Spleen (tissue), 11 donors: ENCODE data around the gene KCNJ4. TPM values are rescaled to one million over a fixed set of nuclear protein-coding genes. Genes with fewer than 3 reads are reported as not detected.
A peak's percentile ranks its signal among the peaks of the same experiment; 100 is the strongest.

Source experiments
- DNase-seq: peaks from one replicate; pipeline ENCODE4 v3.0.0-alpha.2; 2020
- H3K27ac ChIP-seq, 8 donors: fragments of 200-600 bp; sonication (generic) in 7 of 8; 1 replicate in 4 of 8; 2 replicates in 4 of 8; pipeline versions ENCODE4 v1.5.0 to v1.8.0; 2016 to 2021; ENCODE audit warnings: inconsistent platforms in 4 of 8, mild to moderate bottlenecking in 4 of 8, moderate library complexity in 1 of 8
- H3K27me3 ChIP-seq, 7 donors: fragments of 200-600 bp; sonication (generic) in 6 of 7; replicated peaks in 1 of 7; 1 replicate in 4 of 7; 2 replicates in 3 of 7; pipeline versions ENCODE4 v1.5.0 to v1.8.0; 2016 to 2021; ENCODE audit warnings: inconsistent platforms in 3 of 7, mild to moderate bottlenecking in 1 of 7
- H3K36me3 ChIP-seq, 6 donors: fragments of 200-600 bp; sonication (generic) in 5 of 6; 1 replicate in 4 of 6; 2 replicates in 2 of 6; pipeline versions ENCODE4 v1.5.0 to v1.8.0; 2016 to 2021; ENCODE audit warnings: inconsistent platforms in 2 of 6
- H3K4me1 ChIP-seq, 6 donors: fragments of 200-600 bp; sonication (generic) in 5 of 6; 1 replicate in 3 of 6; 2 replicates in 3 of 6; pipeline versions ENCODE4 v1.5.0 to v1.8.0; 2016 to 2021; ENCODE audit warnings: inconsistent platforms in 3 of 6
- H3K4me3 ChIP-seq, 8 donors: fragments of 200-600 bp; sonication (generic) in 7 of 8; 1 replicate in 4 of 8; 2 replicates in 4 of 8; pipeline versions ENCODE4 v1.5.0 to v1.8.0; 2016 to 2021; ENCODE audit warnings: inconsistent platforms in 4 of 8, mild to moderate bottlenecking in 4 of 8, moderate library complexity in 2 of 8
- H3K9me3 ChIP-seq, 8 donors: fragments of 200-600 bp; sonication (generic) in 7 of 8; 1 replicate in 4 of 8; 2 replicates in 4 of 8; pipeline versions ENCODE4 v1.5.0 to v1.8.0; 2016 to 2021; ENCODE audit warnings: inconsistent platforms in 4 of 8
- CTCF ChIP-seq, 11 experiments: fragments of 200-600 bp in 7 of 11; fragments of 450-650 bp in 4 of 11; sonication (generic) in 4 of 11; IDR thresholded peaks in 8 of 11; conservative IDR thresholded peaks in 3 of 11; 1 replicate in 7 of 11; 2 replicates in 4 of 11; pipeline versions ENCODE4 v1.4.0 to v1.8.0; 2016 to 2021; ENCODE audit warnings: antibody characterized with exemption in 11 of 11, inconsistent platforms in 4 of 11, mild to moderate bottlenecking in 1 of 11
- POLR2A ChIP-seq, 3 donors: fragments of 450-650 bp; IDR thresholded peaks; one replicate each; pipeline ENCODE4 v1.5.1; 2017; ENCODE audit warnings: antibody characterized with exemption in 3 of 3, mild to moderate bottlenecking in 1 of 3
- POLR2AphosphoS5 ChIP-seq, 3 donors: sonication (generic); formaldehyde crosslinking; IDR thresholded peaks; one replicate each; pipeline ENCODE4 v1.5.1; 2017; ENCODE audit warnings: antibody characterized with exemption in 3 of 3
- WGBS, 5 donors: extraction: QIAGEN DNeasy Blood & Tissue Kit in 3 of 5; methylation state at CpG; one replicate each; pipeline versions ENCODE4 v1.1.5 to v1.1.7; 2013 to 2018; 5-methylcytosine and 5-hydroxymethylcytosine counted together
- intact Hi-C: fragments of 100-400 bp; cut with DNase I; formaldehyde crosslinking; loops from one replicate; pipeline ENCODE4 v1.15.0; 2023; ENCODE audit warnings: low total_unique reads
- polyA plus RNA-seq, 3 donors: library from polyadenylated mRNA; stranded (reverse); fragments of 200-250 nt; gene quantifications; one replicate each; pipeline ENCODE4 v1.2.1, GENCODE V29; 2013
- total RNA-seq, 7 donors: library from RNA; depleted of rRNA in 3 of 7; stranded (reverse); fragments of >200 nt in 3 of 7; fragmentation: NEBNext Ultra II Directional in 4 of 7; extraction: Animal tissue kit (Norgen Biotek cat#: 25700) in 4 of 7; gene quantifications; one replicate each; pipeline versions ENCODE4 v1.1.0 to v1.2.1, GENCODE V29; 2016 to 2021
- donor health status: healthy with polysubstance abuse.
- donor health status: DM: no; HTN: no; CAD: no; lungs with moderate emphysema.
- donor health status: DM: no; HTN: no; CAD: no.
- donor health status: Bipolar disorder and iron deficiency.
- donor health status: healthy.
- donor health status: DM: no; HTN: no; CAD: no.
- donor health status: DM: yes; HTN: yes; CAD: no.

KCNJ4 gene
- total and polyA plus RNA-seq, 10 donors, result not detected

- no peak overlapping the region for H3K27ac ChIP-seq
- peaks cover 0 to 11% (median 10%) of the 10 kb centered on the region in 6 donors for H3K4me1 ChIP-seq
- H3K27me3 ChIP-seq, result peaks cover 0 to 8% (median 0%) of the 10 kb centered on the region in 7 donors
- H3K4me3 ChIP-seq, result no peak overlapping the region
- 88 to 94% (median 92%) methylated on average over 10 to 18 of the region's 18 CpGs for WGBS, 5 donors
- TF ChIP-seq POLR2A (IDR thresholded peaks at IDR 0.05), result no peak
- no peak for TF ChIP-seq CTCF (IDR thresholded peaks at IDR 0.05 in 8 of 11, conservative IDR thresholded peaks at IDR 0.05 in 3 of 11)
- TF ChIP-seq POLR2AphosphoS5 (IDR thresholded peaks at IDR 0.05), result no peak
- no peaks in the 10 kb centered on the region for H3K9me3 ChIP-seq
- intact Hi-C loops, result no loop called here
- DNase-seq, result peak; percentile 42
- H3K36me3 ChIP-seq, result no peaks in the 10 kb centered on the region
These were observed 38.3 kb downstream of the KCNJ4 start for GRCh38 chr22:38416621-38417251.

- H3K36me3 ChIP-seq, result no peaks in the 10 kb centered on the region
- H3K27me3 ChIP-seq, result peaks cover 0 to 8% (median 0%) of the 10 kb centered on the region in 7 donors
- peak; percentile 64 for DNase-seq
- intact Hi-C loops, result no loop called here
- peaks cover 0 to 11% (median 10%) of the 10 kb centered on the region in 6 donors for H3K4me1 ChIP-seq
- no peak overlapping the region for H3K4me3 ChIP-seq
- H3K27ac ChIP-seq, result no peak overlapping the region
- no peak for TF ChIP-seq POLR2AphosphoS5 (IDR thresholded peaks at IDR 0.05)
- 64 to 76% (median 68%) methylated on average over 15 to 22 of the region's 22 CpGs for WGBS, 5 donors
- no peaks in the 10 kb centered on the region for H3K9me3 ChIP-seq
These were observed 39.3 kb downstream of the KCNJ4 start for GRCh38 chr22:38415561-38416321.

- Histone ChIP-seq H3K27ac (no peak overlapping the region), H3K36me3 (no peaks in the 10 kb centered on the region), H3K27me3 (peaks cover 0 to 8% (median 0%) of the 10 kb centered on the region in 7 donors), H3K9me3 (no peaks in the 10 kb centered on the region), H3K4me1 (peaks cover 0 to 11% (median 10%) of the 10 kb centered on the region in 6 donors), H3K4me3 (no peak overlapping the region)
- intact Hi-C loops, result no loop called here
- no peak for TF ChIP-seq POLR2AphosphoS5 (IDR thresholded peaks at IDR 0.05)
- no peak for TF ChIP-seq POLR2A (IDR thresholded peaks at IDR 0.05)
- no peak for TF ChIP-seq CTCF (IDR thresholded peaks at IDR 0.05 in 8 of 11, conservative IDR thresholded peaks at IDR 0.05 in 3 of 11)
- WGBS, 5 donors, result 81 to 89% (median 87%) methylated on average over 12 of the region's 12 CpGs
- peak; percentile 38 for DNase-seq
These were observed 40.0 kb downstream of the KCNJ4 start for GRCh38 chr22:38415046-38415445.

GRCh38 chr22:38414009-38414395 is 41.0 kb downstream of the KCNJ4 start:
- Histone ChIP-seq H3K36me3 (no peaks in the 10 kb centered on the region), H3K27me3 (peaks cover 0 to 8% (median 0%) of the 10 kb centered on the region in 7 donors), H3K4me1 (peaks cover 0 to 11% (median 10%) of the 10 kb centered on the region in 6 donors), H3K27ac (no peak overlapping the region), H3K4me3 (no peak overlapping the region), H3K9me3 (no peaks in the 10 kb centered on the region)
- no peak for TF ChIP-seq POLR2AphosphoS5 (IDR thresholded peaks at IDR 0.05)
- no peak for TF ChIP-seq POLR2A (IDR thresholded peaks at IDR 0.05)
- no peak for TF ChIP-seq CTCF (IDR thresholded peaks at IDR 0.05 in 8 of 11, conservative IDR thresholded peaks at IDR 0.05 in 3 of 11)
- WGBS, 5 donors, result 84 to 95% (median 93%) methylated on average over 7 of the region's 7 CpGs
- intact Hi-C loops, result no loop called here
- DNase-seq, result peak; percentile 36
